Hepatocyte (in vitro differentiated cells): Measurements from ENCODE around the gene NAP1L1. TPM values are rescaled to one million over a fixed set of nuclear protein-coding genes. Genes with fewer than 3 reads are reported as not detected.

Experiments
- DNase-seq: peaks from one replicate; pipeline ENCODE4 v3.0.0-alpha.2; 2016; ENCODE audit warnings: low spot score
- H2AFZ ChIP-seq: fragments of 200-600 bp; sonication (generic); 2 replicates; pipeline ENCODE4 v1.6.0; 2016; ENCODE audit warnings: antibody characterized with exemption, mild to moderate bottlenecking
- H3K27ac ChIP-seq: fragments of 200-600 bp; sonication (generic); 2 replicates; pipeline ENCODE4 v1.5.1; 2016; ENCODE audit warnings: mild to moderate bottlenecking
- H3K27me3 ChIP-seq: fragments of 200-600 bp; sonication (generic); 2 replicates; pipeline ENCODE4 v1.6.1; 2016
- H3K36me3 ChIP-seq: fragments of 200-600 bp; sonication (generic); replicated peaks from 2 replicates; pipeline ENCODE4 v1.5.1; 2016; ENCODE audit warnings: low read depth; ENCODE audit not compliant: insufficient read depth
- H3K4me1 ChIP-seq: fragments of 200-600 bp; sonication (generic); 2 replicates; pipeline ENCODE4 v1.5.1; 2016; ENCODE audit warnings: mild to moderate bottlenecking, moderate library complexity; ENCODE audit not compliant: insufficient read depth
- H3K4me2 ChIP-seq: fragments of 200-600 bp; sonication (generic); 2 replicates; pipeline ENCODE4 v1.6.0; 2016
- H3K4me3 ChIP-seq: fragments of 200-600 bp; sonication (generic); 2 replicates; pipeline ENCODE4 v1.5.1; 2016; ENCODE audit warnings: mild to moderate bottlenecking
- H3K79me2 ChIP-seq: fragments of 200-600 bp; sonication (generic); 2 replicates; pipeline ENCODE4 v1.6.0; 2017; ENCODE audit warnings: mild to moderate bottlenecking
- H3K9me2 ChIP-seq: fragments of 200-600 bp; sonication (generic); replicated peaks from 2 replicates; pipeline ENCODE4 v1.6.0; 2017; ENCODE audit warnings: mild to moderate bottlenecking; ENCODE audit not compliant: insufficient read depth
- H3K9me3 ChIP-seq: fragments of 200-600 bp; sonication (generic); 2 replicates; pipeline ENCODE4 v1.5.1; 2016; ENCODE audit warnings: low read depth, mild to moderate bottlenecking
- H4K20me1 ChIP-seq: fragments of 200-600 bp; sonication (generic); 2 replicates; pipeline ENCODE4 v1.6.0; 2016; ENCODE audit warnings: mild to moderate bottlenecking; ENCODE audit not compliant: insufficient read depth, poor library complexity, severe bottlenecking
- CTCF ChIP-seq: fragments of 200-600 bp; sonication (generic); IDR thresholded peaks from 2 replicates; pipeline ENCODE4 v1.5.1; 2016; ENCODE audit warnings: antibody characterized with exemption, mild to moderate bottlenecking; ENCODE audit not compliant: poor library complexity
- EZH2 ChIP-seq: fragments of 200-600 bp; sonication (generic); IDR thresholded peaks from 2 replicates; pipeline ENCODE4 v1.6.1; 2016; ENCODE audit warnings: antibody characterized with exemption, mild to moderate bottlenecking, borderline replicate concordance
- EZH2phosphoT487 ChIP-seq: fragments of 200-600 bp; sonication (generic); IDR thresholded peaks from one replicate; pipeline ENCODE4 v1.6.1; 2018; ENCODE audit warnings: antibody characterized with exemption, mild to moderate bottlenecking, low read depth, moderate library complexity; ENCODE audit not compliant: unreplicated experiment, severe bottlenecking
- WGBS: methylation state at CpG from one replicate; pipeline ENCODE4 v1.1.6; 2016; ENCODE audit warnings: low lambda C conversion rate; ENCODE audit errors: missing lambda C conversion rate; 5-methylcytosine and 5-hydroxymethylcytosine counted together
- polyA plus RNA-seq: library from polyadenylated mRNA; unstranded; fragments of >200 nt; fragmentation: Nextera tagmentation; extraction: Ambion mirVana; gene quantifications from 2 replicates; pipeline ENCODE4 v1.2.1, GENCODE V29; 2016
- total RNA-seq: library from RNA; depleted of rRNA; stranded (reverse); fragments of >200 nt; gene quantifications from 2 replicates; pipeline ENCODE4 v1.2.3, GENCODE V29; 2014

The NAP1L1 gene
- total and polyA plus RNA-seq, 2 experiments from 2014 or later, result 117 to 352 TPM

GRCh38 chr12:76037130-76038103 is 47.1 kb downstream of the NAP1L1 start:
- H2AFZ ChIP-seq, result no peak overlapping the region
- H3K79me2 ChIP-seq, result peaks cover 11% of the 10 kb centered on the region
- 30% methylated on average over 13 of the region's 13 CpGs for WGBS
- peak; percentile 84 for DNase-seq
- H3K9me3 ChIP-seq, result no peaks in the 10 kb centered on the region
- TF ChIP-seq EZH2phosphoT487 (no peak), CTCF (peak; percentile 89)
- no peak overlapping the region for H3K27ac ChIP-seq
- peak overlapping the region; percentile 16 for H3K4me2 ChIP-seq
- H3K36me3 ChIP-seq, result no peaks in the 10 kb centered on the region
- H3K4me1 ChIP-seq, result no peaks in the 10 kb centered on the region
- no peaks in the 10 kb centered on the region for H4K20me1 ChIP-seq
- no peaks in the 10 kb centered on the region for H3K9me2 ChIP-seq
- H3K4me3 ChIP-seq, result no peak overlapping the region
- no peaks in the 10 kb centered on the region for H3K27me3 ChIP-seq

- Histone ChIP-seq H3K4me2 (no peak overlapping the region), H3K4me1 (no peaks in the 10 kb centered on the region), H3K27ac (no peak overlapping the region), H3K79me2 (peaks cover 19% of the 10 kb centered on the region), H3K9me2 (no peaks in the 10 kb centered on the region), H3K4me3 (no peak overlapping the region), H3K27me3 (no peaks in the 10 kb centered on the region), H4K20me1 (no peaks in the 10 kb centered on the region), H3K36me3 (no peaks in the 10 kb centered on the region), H2AFZ (no peak overlapping the region), H3K9me3 (no peaks in the 10 kb centered on the region)
- DNase-seq, result no peak
- no peak for TF ChIP-seq EZH2
- TF ChIP-seq CTCF, result no peak
- no peak for TF ChIP-seq EZH2phosphoT487
- 79% methylated on average over 3 of the region's 3 CpGs for WGBS
These were observed 49.4 kb downstream of the NAP1L1 start for GRCh38 chr12:76035045-76035444.

GRCh38 chr12:76033081-76034011 is 51.1 kb downstream of the NAP1L1 start:
- DNase-seq, result peak; percentile 3
- Histone ChIP-seq H3K79me2 (peaks cover 36% of the 10 kb centered on the region), H2AFZ (no peak overlapping the region), H3K4me3 (no peak overlapping the region), H3K27ac (peak overlapping the region; percentile 98), H3K4me1 (peaks cover 8% of the 10 kb centered on the region), H3K36me3 (no peaks in the 10 kb centered on the region), H4K20me1 (peaks cover 5% of the 10 kb centered on the region), H3K9me2 (no peaks in the 10 kb centered on the region), H3K4me2 (peak overlapping the region; percentile 91), H3K27me3 (no peaks in the 10 kb centered on the region), H3K9me3 (no peaks in the 10 kb centered on the region)
- WGBS, result 64% methylated on average over 5 of the region's 5 CpGs
- TF ChIP-seq CTCF, result no peak
- no peak for TF ChIP-seq EZH2phosphoT487
- TF ChIP-seq EZH2, result no peak
